B cell (primary cell): Measurements from ENCODE around the gene B4GALT1. TPM values are rescaled to one million over a fixed set of nuclear protein-coding genes. Genes with fewer than 3 reads are reported as not detected.

ENCODE experiments used
- ATAC-seq: fragments of 200-7000 bp; cut with Tn5 transposase; one replicate; pipeline ENCODE4 v1.10.0; 2021; ENCODE audit warnings: low read depth, mild to moderate bottlenecking, moderate number of reproducible peaks, moderate library complexity
- CTCF ChIA-PET: fragments of 350-600 bp; sonication (Branson Sonifier 250); formaldehyde crosslinking; loops from one replicate; lab custom pipeline; 2021; ENCODE audit warnings: antibody characterized with exemption, inconsistent platforms; lab: Charles Lee
- POLR2A ChIA-PET: fragments of 350-600 bp; sonication (Branson Sonifier 250); formaldehyde crosslinking; loops from one replicate; lab custom pipeline; 2021; ENCODE audit warnings: antibody characterized with exemption; lab: Charles Lee
- DNase-seq: peaks from one replicate; pipeline ENCODE4 v3.0.0; 2013
- H2AFZ ChIP-seq: 2 replicates; pipeline ENCODE4 v1.6.1; 2012; ENCODE audit warnings: mild to moderate bottlenecking, low read depth, low read length; ENCODE audit not compliant: insufficient read depth, poor library complexity, severe bottlenecking
- H3K27ac ChIP-seq, 2 donors: 1 replicate in 1 of 2; 2 replicates in 1 of 2; pipeline ENCODE4 v1.5.1; 2012 to 2013; ENCODE audit warnings: low read length in 2 of 2, mild to moderate bottlenecking in 2 of 2, moderate library complexity in 1 of 2
- H3K27me3 ChIP-seq, 4 experiments: fragments of 200-600 bp in 1 of 4; sonication (generic) in 1 of 4; replicated peaks in 1 of 4; 1 replicate in 2 of 4; 2 replicates in 2 of 4; pipeline versions ENCODE4 v1.6.1 to v1.7.0; 2013 to 2016; ENCODE audit warnings: low read length in 3 of 4, mild to moderate bottlenecking in 2 of 4, mixed read lengths in 1 of 4, moderate library complexity in 1 of 4; ENCODE audit not compliant: insufficient read depth in 4 of 4, control insufficient read depth in 3 of 4; ENCODE audit errors: control extremely low read depth in 1 of 4
- H3K36me3 ChIP-seq, 2 experiments: replicated peaks in 1 of 2; 1 replicate in 1 of 2; 2 replicates in 1 of 2; pipeline versions ENCODE4 v1.6.1 to v1.7.1; 2013; ENCODE audit warnings: low read length in 1 of 2; ENCODE audit not compliant: insufficient read depth in 2 of 2, control insufficient read depth in 1 of 2; ENCODE audit errors: control extremely low read depth in 1 of 2, extremely low read depth in 1 of 2
- H3K4me1 ChIP-seq, 2 donors: fragments of 200-600 bp in 1 of 2; sonication (generic) in 1 of 2; 1 replicate in 1 of 2; 2 replicates in 1 of 2; pipeline versions ENCODE4 v1.5.1 to v1.6.1; 2013 to 2017; ENCODE audit warnings: low read length in 2 of 2; ENCODE audit not compliant: control insufficient read depth in 2 of 2, insufficient read depth in 2 of 2
- H3K4me2 ChIP-seq: replicated peaks from 2 replicates; pipeline ENCODE3; 2012; ENCODE audit warnings: mild to moderate bottlenecking, low read depth, low read length; ENCODE audit not compliant: poor library complexity, severe bottlenecking
- H3K4me3 ChIP-seq, 5 experiments: fragments of 200-600 bp in 1 of 5; sonication (generic) in 1 of 5; 1 replicate in 3 of 5; 2 replicates in 2 of 5; pipeline versions ENCODE4 v1.5.1 to v1.7.0; 2011 to 2016; ENCODE audit warnings: low read length in 4 of 5, mild to moderate bottlenecking in 4 of 5, low read depth in 2 of 5, control low read depth in 1 of 5, moderate library complexity in 1 of 5; ENCODE audit not compliant: insufficient read depth in 1 of 5; ENCODE audit errors: control extremely low read depth in 1 of 5, extremely low read depth in 1 of 5
- H3K79me2 ChIP-seq: fragments of 200-600 bp; sonication (generic); one replicate; pipeline ENCODE4 v1.6.0; 2016; ENCODE audit warnings: low read length; ENCODE audit not compliant: control insufficient read depth, insufficient read depth
- H3K9ac ChIP-seq: fragments of 200-600 bp; sonication (generic); 2 replicates; pipeline ENCODE4 v1.6.1; 2017; ENCODE audit warnings: mild to moderate bottlenecking, low read length, moderate library complexity
- H3K9me3 ChIP-seq, 3 donors: one replicate each; pipeline versions ENCODE4 v1.6.1 to v1.7.1; 2013; ENCODE audit warnings: low read length in 2 of 3; ENCODE audit not compliant: control insufficient read depth in 2 of 3, insufficient read depth in 1 of 3; ENCODE audit errors: control extremely low read depth in 1 of 3
- H4K20me1 ChIP-seq: 2 replicates; pipeline ENCODE4 v1.6.0; 2012; ENCODE audit warnings: mild to moderate bottlenecking, low read length; ENCODE audit not compliant: insufficient read depth, control insufficient read depth, poor library complexity, severe bottlenecking
- H3K27ac Mint-ChIP-seq: one replicate; pipeline ENCODE4 v1.8.0; 2021; ENCODE audit warnings: mixed read lengths
- H3K27me3 Mint-ChIP-seq: one replicate; pipeline ENCODE4 v1.8.0; 2021; ENCODE audit warnings: mixed read lengths
- H3K4me1 Mint-ChIP-seq: one replicate; pipeline ENCODE4 v1.8.0; 2021; ENCODE audit warnings: mixed read lengths
- H3K4me3 Mint-ChIP-seq: one replicate; pipeline ENCODE4 v1.8.0; 2021; ENCODE audit warnings: mixed read lengths
- H3K9me3 Mint-ChIP-seq: one replicate; pipeline ENCODE4 v1.8.0; 2022; ENCODE audit warnings: mixed read lengths; ENCODE audit not compliant: insufficient read depth
- CTCF ChIP-seq: fragments of 200-600 bp; IDR thresholded peaks from one replicate; pipeline ENCODE4 v1.8.0; 2022; ENCODE audit warnings: antibody characterized with exemption, mild to moderate bottlenecking
- EZH2 ChIP-seq: IDR thresholded peaks from 2 replicates; pipeline ENCODE4 v1.6.1; 2012; ENCODE audit warnings: borderline replicate concordance, low read depth, mild to moderate bottlenecking, moderate library complexity, low read length; ENCODE audit not compliant: insufficient read depth, poor library complexity, severe bottlenecking
- WGBS: methylation state at CpG from one replicate; pipeline ENCODE4 v1.1.5; 2013; ENCODE audit warnings: missing lambda C conversion rate; ENCODE audit not compliant: insufficient coverage; 5-methylcytosine and 5-hydroxymethylcytosine counted together
- intact Hi-C: fragments of 100-400 bp; cut with micrococcal nuclease; formaldehyde crosslinking; loops from one replicate; pipeline ENCODE4 v1.10.0; 2022
- polyA plus RNA-seq: library from polyadenylated mRNA; depleted of rRNA; stranded (reverse); fragments of >200 nt; gene quantifications from 2 replicates; pipeline ENCODE4 v1.2.3, GENCODE V29; 2012
- total RNA-seq, 2 donors: library from RNA; stranded (reverse); fragments of 120-200 nt in 1 of 2; gene quantifications; 1 replicate in 1 of 2; 2 replicates in 1 of 2; pipeline versions ENCODE4 v1.2.3 to v1.2.4, GENCODE V29; 2013 to 2022

Gene B4GALT1
- total and polyA plus RNA-seq, 2 donors (not counting 1 experiment from before 2014, with no cell fraction given) = 49.2 to 201 TPM

GRCh38 chr9:33148367-33149014 lies 18.6 kb downstream of the B4GALT1 start:
- H3K4me3 ChIP-seq = no peak overlapping the region
- peaks cover 100% of the 10 kb centered on the region for H3K79me2 ChIP-seq
- WGBS = no CpG with 5 or more reads among the region's 4 CpGs
- peak overlapping the region; percentile 33 for H3K4me2 ChIP-seq
- Mint-ChIP-seq H3K4me3 (peak overlapping the region; percentile 52), H3K9me3 (no peaks in the 10 kb centered on the region), H3K27ac (peak overlapping the region; percentile 65), H3K4me1 (peaks cover 84% of the 10 kb centered on the region), H3K27me3 (no peaks in the 10 kb centered on the region)
- no peak for DNase-seq
- H3K9me3 ChIP-seq = no peaks in the 10 kb centered on the region
- ChIA-PET CTCF (interaction anchor here (0.7 to 1.5 kb wide), 5 partner anchors 10 to 22 kb away, joined by 3 to 4 read pairs (median 3); no protein-coding TSS in a partner anchor), POLR2A (interaction anchor here (1.1 kb wide), 2 partner anchors 8 to 104 kb away, joined by 3 to 5 read pairs; no protein-coding TSS in a partner anchor)
- TF ChIP-seq CTCF = no peak
- no peak for TF ChIP-seq EZH2
- peak overlapping the region in 1 of 2 donors; percentile 17 for H3K27ac ChIP-seq
- no peak overlapping the region for H2AFZ ChIP-seq
- H3K27me3 ChIP-seq = no peaks in the 10 kb centered on the region
- H3K9ac ChIP-seq = no peak overlapping the region
- ATAC-seq = no peak
- intact Hi-C loops = no loop called here
- H4K20me1 ChIP-seq = peaks cover 22% of the 10 kb centered on the region
- peaks cover 2 to 17% of the 10 kb centered on the region in 2 experiments for H3K36me3 ChIP-seq
- peaks cover 89 to 96% of the 10 kb centered on the region in 2 donors for H3K4me1 ChIP-seq
